ENCODE measurements around the gene ADGRA3. TPM values are rescaled to one million over a fixed set of nuclear protein-coding genes. Genes with fewer than 3 reads are reported as not detected.
"Not testable (repeated sequence)": the region's sequence is repeated elsewhere in the genome, so short reads cannot be mapped to it uniquely, and the experiment has no call there.

ADGRA3 gene
- total RNA-seq, 3 donors from 2014 or later = 34.6 to 74.8 (median 45.9) TPM

GRCh38 chr4:22384154-22384553, 131.7 kb downstream of the ADGRA3 start:
- H3K9me3 ChIP-seq = no peaks in the 10 kb centered on the region
- no peaks in the 10 kb centered on the region for H3K36me3 ChIP-seq
- intact Hi-C loops (cut with DNase I; ENCODE audit: low total_unique reads) = no loop called here
- no peaks in the 10 kb centered on the region for H3K27me3 ChIP-seq
- H3K27ac ChIP-seq = no peak overlapping the region
- TF ChIP-seq POLR2A (IDR thresholded peaks at IDR 0.05) (no peak), CTCF (IDR thresholded peaks at IDR 0.05) (no peak), POLR2AphosphoS5 (IDR thresholded peaks at IDR 0.05) (no peak)
- H3K4me3 ChIP-seq = no peak overlapping the region
- no peak for DNase-seq (ENCODE audit: low spot score in 2 of 2)
- no peaks in the 10 kb centered on the region for H3K4me1 ChIP-seq

- intact Hi-C loops (cut with DNase I; ENCODE audit: low total_unique reads); DNase-seq (ENCODE audit: low spot score in 2 of 2); H3K27ac ChIP-seq: not testable (repeated sequence)
Measured at GRCh38 chr4:22382216-22382615, 133.7 kb downstream of the ADGRA3 start.

GRCh38 chr4:22372986-22373385, 142.9 kb downstream of the ADGRA3 start:
- DNase-seq (ENCODE audit: low spot score in 2 of 2) = no peak
- no peak for TF ChIP-seq CTCF (IDR thresholded peaks at IDR 0.05)
- TF ChIP-seq POLR2A (IDR thresholded peaks at IDR 0.05) = no peak
- TF ChIP-seq POLR2AphosphoS5 (IDR thresholded peaks at IDR 0.05) = no peak
- intact Hi-C loops (cut with DNase I; ENCODE audit: low total_unique reads) = no loop called here
- Histone ChIP-seq H3K27ac (no peak overlapping the region), H3K4me3 (no peak overlapping the region), H3K9me3 (no peaks in the 10 kb centered on the region), H3K36me3 (no peaks in the 10 kb centered on the region), H3K27me3 (no peaks in the 10 kb centered on the region), H3K4me1 (no peaks in the 10 kb centered on the region)

More at GRCh38 chr4:22382216-22382615, 133.7 kb downstream of the ADGRA3 start:
- not testable (repeated sequence) for H3K36me3 ChIP-seq, H3K9me3 ChIP-seq, H3K4me3 ChIP-seq, H3K27me3 ChIP-seq, H3K4me1 ChIP-seq

- no peaks in the 10 kb centered on the region for H3K9me3 ChIP-seq
- DNase-seq (ENCODE audit: low spot score in 2 of 2) = no peak
- no peaks in the 10 kb centered on the region for H3K36me3 ChIP-seq
- TF ChIP-seq CTCF (IDR thresholded peaks at IDR 0.05) = no peak
- TF ChIP-seq POLR2A (IDR thresholded peaks at IDR 0.05) = no peak
- no peak for TF ChIP-seq POLR2AphosphoS5 (IDR thresholded peaks at IDR 0.05)
- no peak overlapping the region for H3K4me3 ChIP-seq
- no peak overlapping the region for H3K27ac ChIP-seq
- intact Hi-C loops (cut with DNase I; ENCODE audit: low total_unique reads) = no loop called here
- no peaks in the 10 kb centered on the region for H3K4me1 ChIP-seq
- no peaks in the 10 kb centered on the region for H3K27me3 ChIP-seq
Measured at GRCh38 chr4:22369901-22370562, 145.8 kb downstream of the ADGRA3 start.

GRCh38 chr4:22363787-22364186, 152.1 kb downstream of the ADGRA3 start:
- H3K4me3 ChIP-seq = no peak overlapping the region
- no peak overlapping the region for H3K27ac ChIP-seq
- no peaks in the 10 kb centered on the region for H3K36me3 ChIP-seq
- H3K4me1 ChIP-seq = no peaks in the 10 kb centered on the region
- H3K9me3 ChIP-seq = no peaks in the 10 kb centered on the region
- intact Hi-C loops (cut with DNase I; ENCODE audit: low total_unique reads) = no loop called here
- no peaks in the 10 kb centered on the region for H3K27me3 ChIP-seq
- no peak for DNase-seq (ENCODE audit: low spot score in 2 of 2)
- TF ChIP-seq POLR2A (IDR thresholded peaks at IDR 0.05) = no peak
- TF ChIP-seq CTCF (IDR thresholded peaks at IDR 0.05) = no peak
- no peak for TF ChIP-seq POLR2AphosphoS5 (IDR thresholded peaks at IDR 0.05)
